HG03558 (cell line): ENCODE data around the gene PRIMA1.

Source experiments
- ATAC-seq: cut with Tn5 transposase; IDR thresholded peaks from one replicate; pipeline ENCODE4 v1.9.1; 2021; ENCODE audit warnings: moderate number of reproducible peaks; ENCODE audit not compliant: unreplicated experiment; ENCODE audit errors: extremely low read depth

The PRIMA1 gene

GRCh38 chr14:93688239-93688666, 100.0 kb downstream of the PRIMA1 start:
- no peak for ATAC-seq

- no peak for ATAC-seq
These were observed 102.0 kb downstream of the PRIMA1 start for GRCh38 chr14:93686268-93686667.

DNA sequence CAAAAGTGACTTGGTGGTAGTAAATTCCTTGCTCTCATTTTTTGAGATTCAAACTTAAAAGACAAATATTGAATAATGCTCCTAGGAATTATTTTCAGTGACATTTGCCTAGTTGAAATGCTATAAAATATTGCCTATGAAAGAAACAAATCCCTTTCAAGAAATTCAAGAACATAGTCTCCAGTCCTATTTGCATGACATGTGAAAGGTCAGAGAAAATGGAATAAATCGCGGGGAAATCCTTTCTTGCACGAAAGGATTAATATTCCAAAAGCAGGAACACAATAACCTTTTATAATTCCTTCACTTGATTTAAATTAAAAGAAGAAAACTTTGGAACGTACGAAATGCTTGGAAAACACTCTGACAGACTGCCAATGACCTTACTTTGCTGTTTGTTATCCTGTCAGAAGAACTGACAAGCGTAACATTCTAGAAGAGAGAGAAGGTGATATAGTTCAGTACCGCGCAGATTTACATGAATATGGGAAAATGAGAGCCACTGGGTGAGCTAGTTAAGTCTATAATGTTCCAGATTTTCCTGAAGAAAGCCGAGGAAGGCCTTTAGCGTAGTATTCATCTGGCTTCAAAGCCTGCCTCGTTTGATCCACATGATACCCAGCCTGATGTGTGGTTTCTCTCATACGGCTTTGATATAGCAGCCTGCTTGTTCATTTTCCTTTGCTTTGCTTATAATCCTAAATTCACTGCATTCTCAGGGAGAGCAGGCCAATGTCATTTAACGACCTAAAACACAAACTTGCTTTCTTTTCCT, 103.0 kb downstream of the PRIMA1 start:
- no peak for ATAC-seq

GRCh38 chr14:93683226-93683625, 105.1 kb downstream of the PRIMA1 start:
- ATAC-seq: no peak

DNA sequence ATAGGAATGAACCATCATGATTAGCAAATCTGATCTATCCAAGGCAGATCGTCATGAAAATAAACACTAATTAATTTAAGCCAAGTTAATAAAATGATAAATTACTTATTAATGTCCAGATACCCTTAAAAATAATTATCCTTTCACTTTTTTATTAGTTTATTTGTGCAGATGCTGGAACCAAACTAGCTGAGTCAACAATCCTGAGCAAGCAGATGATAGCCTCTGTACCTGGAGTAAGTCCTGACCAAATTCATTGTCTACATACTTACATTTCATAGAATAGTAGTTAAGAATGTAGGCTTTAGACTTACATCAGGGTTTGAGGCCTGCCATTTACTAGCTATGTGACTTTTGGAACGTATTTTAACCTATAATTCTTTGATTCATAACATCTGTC, 105.8 kb downstream of the PRIMA1 start:
- no peak for ATAC-seq

- ATAC-seq: no peak
These were observed 111.8 kb downstream of the PRIMA1 start for GRCh38 chr14:93676416-93676958.

DNA sequence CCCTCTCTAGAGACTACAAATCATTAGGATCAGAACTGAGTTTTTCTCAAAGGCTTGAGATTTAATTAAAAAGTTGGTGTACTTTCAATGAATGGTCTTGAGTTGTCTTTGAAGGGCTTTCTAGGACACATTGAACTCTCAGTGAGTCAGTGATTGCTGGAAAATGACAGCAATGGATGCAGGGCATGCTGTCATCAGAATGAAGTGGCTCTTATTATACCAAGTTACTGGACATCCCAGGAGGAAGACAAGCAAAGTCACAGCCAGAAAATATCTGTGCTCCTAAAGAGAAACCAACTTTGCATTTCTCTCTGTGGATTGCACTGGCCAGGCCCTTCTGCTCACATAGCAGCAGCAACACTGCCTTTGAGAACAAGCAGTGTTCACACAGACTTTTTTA, 112.6 kb downstream of the PRIMA1 start:
- ATAC-seq: no peak

- ATAC-seq: no peak
These were observed 113.9 kb downstream of the PRIMA1 start for GRCh38 chr14:93674343-93674742.

DNA sequence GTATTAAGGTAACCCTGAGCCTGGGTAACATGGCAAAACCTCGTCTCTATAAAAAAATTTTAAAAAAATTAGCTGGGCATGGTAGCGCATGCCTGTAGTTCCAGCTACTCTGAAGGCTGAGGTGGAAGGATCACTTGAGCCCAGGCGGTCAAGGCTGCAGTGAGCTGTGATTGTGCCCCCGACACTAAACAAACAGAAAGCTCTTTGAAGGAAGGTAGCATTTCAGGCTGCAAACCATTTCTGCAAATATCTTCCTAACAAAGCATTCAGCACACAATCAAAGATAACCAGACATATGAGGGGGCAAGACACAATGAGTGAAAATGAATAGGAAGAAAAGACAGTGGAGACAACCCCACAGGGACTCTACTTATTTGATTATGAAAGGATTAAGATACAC, 118.7 kb downstream of the PRIMA1 start:
- no peak for ATAC-seq
